ENCODE results near the gene BCAS1. TPM values are rescaled to one million over a fixed set of nuclear protein-coding genes. Genes with fewer than 3 reads are reported as not detected.

The BCAS1 gene
- total RNA-seq, 6 experiments from 2014 or later: 0.07 to 0.43 (median 0.15) TPM; not detected in 2

DNA sequence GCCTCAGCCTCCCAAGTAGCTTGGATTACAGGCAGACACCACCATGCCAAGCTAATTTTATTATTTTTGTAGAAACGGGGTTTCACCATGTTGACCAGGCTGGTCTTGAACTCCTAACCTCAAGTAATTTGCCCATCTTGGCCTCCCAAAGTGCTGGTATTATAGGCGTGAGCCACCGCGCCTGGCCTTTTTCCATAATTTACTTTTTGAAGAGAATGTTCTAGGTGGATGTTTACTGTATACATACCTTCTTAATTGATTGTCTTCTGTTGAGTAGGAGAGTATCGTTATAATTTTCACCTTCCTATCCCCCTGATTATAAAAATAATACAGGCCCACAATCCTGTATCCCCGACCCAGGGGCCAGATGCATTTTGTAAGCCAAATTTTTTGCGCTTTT, 174.4 kb downstream of the BCAS1 start:
- no peaks in the 10 kb centered on the region for H3K36me3 ChIP-seq
- 89% methylated on average over 7 of the region's 7 CpGs for WGBS (ENCODE audit: insufficient coverage, low coverage, low lambda C conversion rate, missing lambda C conversion rate)
- TF ChIP-seq POLR2A (IDR thresholded peaks at IDR 0.05): no peak
- TF ChIP-seq, protein P1, sequence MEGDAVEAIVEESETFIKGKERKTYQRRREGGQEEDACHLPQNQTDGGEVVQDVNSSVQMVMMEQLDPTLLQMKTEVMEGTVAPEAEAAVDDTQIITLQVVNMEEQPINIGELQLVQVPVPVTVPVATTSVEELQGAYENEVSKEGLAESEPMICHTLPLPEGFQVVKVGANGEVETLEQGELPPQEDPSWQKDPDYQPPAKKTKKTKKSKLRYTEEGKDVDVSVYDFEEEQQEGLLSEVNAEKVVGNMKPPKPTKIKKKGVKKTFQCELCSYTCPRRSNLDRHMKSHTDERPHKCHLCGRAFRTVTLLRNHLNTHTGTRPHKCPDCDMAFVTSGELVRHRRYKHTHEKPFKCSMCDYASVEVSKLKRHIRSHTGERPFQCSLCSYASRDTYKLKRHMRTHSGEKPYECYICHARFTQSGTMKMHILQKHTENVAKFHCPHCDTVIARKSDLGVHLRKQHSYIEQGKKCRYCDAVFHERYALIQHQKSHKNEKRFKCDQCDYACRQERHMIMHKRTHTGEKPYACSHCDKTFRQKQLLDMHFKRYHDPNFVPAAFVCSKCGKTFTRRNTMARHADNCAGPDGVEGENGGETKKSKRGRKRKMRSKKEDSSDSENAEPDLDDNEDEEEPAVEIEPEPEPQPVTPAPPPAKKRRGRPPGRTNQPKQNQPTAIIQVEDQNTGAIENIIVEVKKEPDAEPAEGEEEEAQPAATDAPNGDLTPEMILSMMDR (IDR thresholded peaks at IDR 0.05): no peak
- no peaks in the 10 kb centered on the region for H3K27me3 ChIP-seq
- intact Hi-C loops (cut with DNase I): no loop called here
- no peak overlapping the region for H3K27ac ChIP-seq
- H3K4me1 ChIP-seq: no peaks in the 10 kb centered on the region
- H3K9me3 ChIP-seq: no peaks in the 10 kb centered on the region
- DNase-seq (no peak), ATAC-seq (no peak)
- no peak overlapping the region for H3K4me3 ChIP-seq

DNA sequence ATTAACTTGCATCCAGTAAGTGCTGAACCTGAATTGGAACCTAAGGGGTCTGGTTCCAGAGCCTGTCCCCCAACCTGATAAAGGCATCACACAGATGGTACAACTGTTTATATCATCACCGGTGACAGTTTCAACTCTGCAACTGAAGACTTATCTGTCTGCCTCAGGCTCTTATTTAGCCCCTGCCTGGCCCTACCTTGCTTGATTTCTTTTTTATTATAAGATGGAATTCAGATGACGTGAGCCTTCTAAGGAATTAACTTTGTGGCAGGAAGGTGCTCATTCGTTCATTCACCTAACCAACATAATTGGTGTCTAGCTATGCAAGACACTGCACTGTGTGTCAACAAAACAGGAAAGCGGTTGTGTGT, 175.0 kb downstream of the BCAS1 start:
- Histone ChIP-seq H3K27me3 (no peaks in the 10 kb centered on the region), H3K9me3 (no peaks in the 10 kb centered on the region), H3K4me3 (no peak overlapping the region), H3K36me3 (no peaks in the 10 kb centered on the region), H3K4me1 (no peaks in the 10 kb centered on the region), H3K27ac (no peak overlapping the region)
- ATAC-seq (no peak), DNase-seq (no peak)
- 91% methylated on average over 4 of the region's 4 CpGs for WGBS (ENCODE audit: insufficient coverage, low coverage, low lambda C conversion rate, missing lambda C conversion rate)
- intact Hi-C loops (cut with DNase I): no loop called here
- TF ChIP-seq POLR2A (IDR thresholded peaks at IDR 0.05): no peak
- TF ChIP-seq, protein P1 (IDR thresholded peaks at IDR 0.05): no peak

DNA sequence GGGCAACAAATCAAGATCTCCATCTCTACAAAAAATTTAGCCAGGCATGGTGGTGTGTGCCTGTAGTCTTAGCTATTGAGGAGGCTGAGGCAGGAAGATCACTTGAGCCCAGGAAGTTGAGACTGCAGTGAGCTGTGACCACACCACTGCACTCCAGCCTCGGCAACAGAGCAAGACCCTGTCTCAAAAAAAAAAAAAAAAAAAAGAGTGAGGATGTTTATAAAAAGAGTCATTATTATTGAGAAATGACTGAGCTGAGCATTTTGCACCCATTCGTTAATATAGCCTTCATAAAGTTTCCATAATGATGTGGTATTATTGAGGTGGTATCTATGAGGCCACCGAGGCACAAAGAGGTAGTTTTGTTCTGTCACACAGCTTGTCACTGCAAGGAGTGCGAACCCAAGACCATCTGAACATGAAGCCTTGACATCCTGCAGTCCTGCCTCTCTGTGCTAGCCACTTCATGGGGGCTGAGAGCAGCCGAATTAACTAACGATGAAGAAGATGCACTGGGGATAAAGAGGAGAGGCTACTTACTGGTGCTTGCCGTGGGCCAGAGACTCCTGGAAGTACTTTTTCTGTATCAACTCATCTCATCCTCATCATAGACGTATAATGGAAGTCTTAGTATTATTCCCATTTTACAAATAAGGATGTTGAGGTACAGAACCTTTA, 175.5 kb downstream of the BCAS1 start:
- no peak for ATAC-seq
- Histone ChIP-seq H3K36me3 (no peaks in the 10 kb centered on the region), H3K4me3 (no peak overlapping the region), H3K27me3 (no peaks in the 10 kb centered on the region), H3K9me3 (no peaks in the 10 kb centered on the region), H3K4me1 (no peaks in the 10 kb centered on the region), H3K27ac (no peak overlapping the region)
- WGBS (ENCODE audit: insufficient coverage, low coverage, low lambda C conversion rate, missing lambda C conversion rate): 75% methylated on average over 7 of the region's 8 CpGs
- intact Hi-C loops (cut with DNase I): no loop called here
- no peak for TF ChIP-seq POLR2A (IDR thresholded peaks at IDR 0.05)
- TF ChIP-seq, protein P1 (IDR thresholded peaks at IDR 0.05): no peak
- no peak for DNase-seq

Small RNAs within 50 kb of the gene (microRNA-seq; reads per million reads assigned to microRNA genes)
- 0 reads per million in 2 donors for gene MIR4756

Small RNAs within 50 kb of the gene (small RNA-seq; reads per million reads assigned to genes)
- 0 reads per million in 2 experiments for gene MIR4756

Other genes with a start within 250 kb of the BCAS1 start
- not detected for gene CYP24A1, start 103.4 kb upstream of the BCAS1 start, total RNA-seq
- gene PFDN4, start 137.5 kb upstream of the BCAS1 start, total RNA-seq: 10 to 100 TPM in 2 of 6 experiments, 1 to 10 TPM in 4; 4.2 to 50.9 (median 7.9) TPM

Data from right lobe of liver (tissue), 6 donors.